A549 (cell line): Measurements from ENCODE around the gene SPATA13. TPM values are rescaled to one million over a fixed set of nuclear protein-coding genes. Genes with fewer than 3 reads are reported as not detected.

Experiments used
- ATAC-seq, 2 experiments: fragments of 200-7000 bp in 1 of 2; fragments of >200 bp in 1 of 2; cut with Nextera tagmentation in 1 of 2; cut with Tn5 transposase in 1 of 2; 3 replicates each; pipeline versions ENCODE4 v1.8.0 to v1.9.1; 2018 to 2020; ENCODE audit warnings: mild to moderate bottlenecking in 1 of 2, moderate library complexity in 1 of 2
- CTCF ChIA-PET: fragments of 300-600 bp; sonication (Branson Sonifier 250); formaldehyde crosslinking; extraction: SDS; loops from one replicate; lab custom pipeline; 2021; ENCODE audit warnings: antibody characterized with exemption, inconsistent platforms; lab: Yijun Ruan, JAX
- POLR2A ChIA-PET: fragments of 350-600 bp; formaldehyde crosslinking; extraction: SDS; loops from one replicate; lab custom pipeline; 2021; ENCODE audit warnings: antibody characterized with exemption, inconsistent platforms; lab: Yijun Ruan, JAX
- DNase-seq, 2 experiments: peaks; one replicate each; pipeline versions ENCODE4 v3.0.0 to v3.0.0-alpha.2; 2011 to 2016; ENCODE audit warnings: low read depth in 1 of 2, low spot score in 1 of 2
- FAIRE-seq: peaks from 2 replicates; lab custom pipeline; 2011; peaks lifted over from hg19 to GRCh38; lab: Jason Lieb, UNC
- H3K27ac ChIP-seq, 2 experiments: fragments of >200 bp; sonication (Bioruptor Twin); formaldehyde crosslinking; 3 replicates each; pipeline ENCODE4 v1.5.1; 2016 to 2017
- H3K4me1 ChIP-seq: fragments of >200 bp; sonication (Bioruptor Twin); formaldehyde crosslinking; 3 replicates; pipeline ENCODE4 v1.6.1; 2016
- H3K4me2 ChIP-seq: fragments of >200 bp; sonication (Bioruptor Twin); formaldehyde crosslinking; 3 replicates; pipeline ENCODE4 v1.6.1; 2016
- H3K4me3 ChIP-seq: fragments of >200 bp; sonication (Bioruptor Twin); formaldehyde crosslinking; 3 replicates; pipeline ENCODE4 v1.5.1; 2016
- H3K9me3 ChIP-seq: fragments of >200 bp; sonication (Bioruptor Twin); formaldehyde crosslinking; 3 replicates; pipeline ENCODE4 v1.6.1; 2016
- BHLHE40 ChIP-seq: IDR thresholded peaks from 2 replicates; pipeline ENCODE4 v1.6.1; 2012; ENCODE audit warnings: low read depth, low read length, inconsistent platforms
- CBX2 ChIP-seq: fragments of 200-600 bp; sonication (generic); IDR thresholded peaks from 2 replicates; pipeline ENCODE4 v1.6.1; 2016; ENCODE audit warnings: low read depth, mild to moderate bottlenecking, borderline replicate concordance
- CEBPB ChIP-seq, 2 experiments: fragments of >200 bp in 1 of 2; sonication (Bioruptor Twin) in 1 of 2; formaldehyde crosslinking in 1 of 2; IDR thresholded peaks; 2 replicates each; pipeline ENCODE4 v1.6.1; 2012 to 2016
- FOSB ChIP-seq: fragments of 250-450 bp; sonication (Bioruptor Pico); IDR thresholded peaks from 2 replicates; pipeline ENCODE4 v1.5.0; 2020; ENCODE audit warnings: mild to moderate bottlenecking, moderate library complexity
- FOSL2 ChIP-seq, 2 experiments: fragments of 450-650 bp in 1 of 2; fragments of >200 bp in 1 of 2; sonication (Bioruptor Twin) in 1 of 2; formaldehyde crosslinking; IDR thresholded peaks; 2 replicates each; pipeline versions ENCODE4 v1.5.0 to v1.6.1; 2016 to 2020; ENCODE audit warnings: mild to moderate bottlenecking in 1 of 2, moderate library complexity in 1 of 2
- HDAC2 ChIP-seq: fragments of 200-600 bp; sonication (generic); IDR thresholded peaks from 2 replicates; pipeline ENCODE4 v1.6.1; 2016
- HOXB5 ChIP-seq: fragments of 250-450 bp; sonication (Bioruptor Pico); IDR thresholded peaks from 2 replicates; pipeline ENCODE4 v1.5.0; 2020; ENCODE audit warnings: mild to moderate bottlenecking, moderate library complexity
- JUN ChIP-seq, 2 experiments: fragments of >200 bp; sonication (Bioruptor Twin); formaldehyde crosslinking; IDR thresholded peaks; 2 replicates in 1 of 2; 3 replicates in 1 of 2; pipeline ENCODE4 v1.6.1; 2016 to 2017
- MYC ChIP-seq: IDR thresholded peaks from 2 replicates; pipeline ENCODE4 v1.6.1; 2012; ENCODE audit warnings: mild to moderate bottlenecking, inconsistent platforms, low read length, improper control_type of control experiment, borderline replicate concordance
- NFE2L2 ChIP-seq: fragments of 150-350 bp; conservative IDR thresholded peaks from 2 replicates; pipeline ENCODE4 v1.6.1; 2014; ENCODE audit warnings: low read length
- RCOR1 ChIP-seq: fragments of 150-350 bp; IDR thresholded peaks from 2 replicates; pipeline ENCODE4 v1.6.1; 2014; ENCODE audit warnings: antibody characterized with exemption, low read length, low read depth
- RFX5 ChIP-seq: fragments of 450-650 bp; IDR thresholded peaks from 2 replicates; pipeline ENCODE4 v1.7.1; 2014; ENCODE audit warnings: antibody characterized with exemption, mild to moderate bottlenecking, moderate library complexity
- RNF2 ChIP-seq: fragments of 200-600 bp; sonication (generic); IDR thresholded peaks from 2 replicates; pipeline ENCODE4 v1.6.1; 2016; ENCODE audit warnings: low read depth, mild to moderate bottlenecking, antibody characterized with exemption, moderate library complexity, borderline replicate concordance
- SMC3 ChIP-seq: fragments of >200 bp; sonication (Bioruptor Twin); formaldehyde crosslinking; IDR thresholded peaks from 3 replicates; pipeline ENCODE4 v1.6.1; 2018; ENCODE audit warnings: inconsistent platforms
- TFCP2L1 ChIP-seq: fragments of 250-450 bp; sonication (Bioruptor Pico); IDR thresholded peaks from 2 replicates; pipeline ENCODE4 v1.5.0; 2021; ENCODE audit warnings: mild to moderate bottlenecking
- ZFP36 ChIP-seq: fragments of 450-650 bp; IDR thresholded peaks from 2 replicates; pipeline ENCODE4 v1.6.1; 2014; ENCODE audit warnings: borderline replicate concordance; ENCODE audit not compliant: partially characterized antibody
- ZSCAN20 ChIP-seq: fragments of 250-450 bp; sonication (Bioruptor Pico); IDR thresholded peaks from 2 replicates; pipeline ENCODE4 v1.8.0; 2022; ENCODE audit warnings: mild to moderate bottlenecking, moderate library complexity
- WGBS: methylation state at CpG from one replicate; pipeline ENCODE4 v1.1.6; 2017; ENCODE audit errors: missing lambda C conversion rate; 5-methylcytosine and 5-hydroxymethylcytosine counted together
- polyA plus RNA-seq, 4 experiments: library from polyadenylated mRNA; depleted of rRNA in 3 of 4; stranded (reverse); fragments of >200 nt; fragmentation: RNase III in 1 of 4; extraction: RNeasy Plus Mini Kit Qiagen cat#74134 plus additional on column Dnase treatment in 1 of 4; gene quantifications; 2 replicates in 3 of 4; 3 replicates in 1 of 4; pipeline ENCODE4 v1.2.3, GENCODE V29; 2011 to 2017
- TF ChIP-seq, protein P1 (sequence below): IDR thresholded peaks from 2 replicates; pipeline ENCODE4 v1.6.1; 2012
- TF ChIP-seq, protein P2 (sequence below): fragments of 200-600 bp; sonication (generic); IDR thresholded peaks from 2 replicates; pipeline ENCODE4 v1.6.1; 2016; ENCODE audit warnings: antibody characterized with exemption, mild to moderate bottlenecking, moderate library complexity

SPATA13 gene
- polyA plus RNA-seq, 2 of the 4 experiments (the other 2 are of a cell fraction), result 3.1 to 6.3 TPM

GRCh38 chr13:24241336-24241735 is 80.8 kb downstream of the SPATA13 start:
- no peak for ATAC-seq
- POLR2A ChIA-PET, result no interaction called here

DNA sequence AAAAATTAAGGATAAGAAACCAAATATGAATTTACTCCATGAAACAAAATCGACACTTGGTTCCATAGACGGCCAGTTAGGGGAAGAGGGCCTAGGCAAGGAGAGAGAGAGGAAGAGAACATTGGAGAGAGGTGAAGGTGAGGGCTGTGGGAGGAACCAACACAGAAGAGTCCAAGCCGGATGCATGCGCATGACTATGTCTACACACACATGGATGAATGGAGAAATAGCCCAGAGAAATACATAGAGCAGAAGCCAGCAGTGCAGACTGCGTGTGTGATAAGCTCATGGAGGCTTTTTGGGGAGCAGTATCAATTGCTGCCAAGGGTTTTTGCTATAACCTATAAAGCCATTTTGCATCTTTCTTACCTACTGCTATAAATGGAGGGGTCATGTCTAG is 81.6 kb downstream of the SPATA13 start:
- no peak overlapping the region for H3K27ac ChIP-seq
- no peak for DNase-seq
- WGBS, result 96% methylated on average over 5 of the region's 5 CpGs
- TF ChIP-seq MYC (no peak), HOXB5 (CRISPR knock-in tag) (no peak)
- TF ChIP-seq, protein P1, sequence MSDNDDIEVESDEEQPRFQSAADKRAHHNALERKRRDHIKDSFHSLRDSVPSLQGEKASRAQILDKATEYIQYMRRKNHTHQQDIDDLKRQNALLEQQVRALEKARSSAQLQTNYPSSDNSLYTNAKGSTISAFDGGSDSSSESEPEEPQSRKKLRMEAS, result no peak
- CTCF ChIA-PET, result no interaction called here
- POLR2A ChIA-PET, result no interaction called here
- no peaks in the 10 kb centered on the region for H3K9me3 ChIP-seq
- no peak overlapping the region for H3K4me3 ChIP-seq
- no peak for FAIRE-seq
- ATAC-seq, result no peak
- H3K4me1 ChIP-seq, result no peaks in the 10 kb centered on the region
- H3K4me2 ChIP-seq, result no peak overlapping the region

More at GRCh38 chr13:24241336-24241735, 80.8 kb downstream of the SPATA13 start:
- Histone ChIP-seq H3K9me3 (no peaks in the 10 kb centered on the region), H3K27ac (no peak overlapping the region), H3K4me3 (no peak overlapping the region), H3K4me2 (no peak overlapping the region), H3K4me1 (no peaks in the 10 kb centered on the region)
- TF ChIP-seq, protein P2, sequence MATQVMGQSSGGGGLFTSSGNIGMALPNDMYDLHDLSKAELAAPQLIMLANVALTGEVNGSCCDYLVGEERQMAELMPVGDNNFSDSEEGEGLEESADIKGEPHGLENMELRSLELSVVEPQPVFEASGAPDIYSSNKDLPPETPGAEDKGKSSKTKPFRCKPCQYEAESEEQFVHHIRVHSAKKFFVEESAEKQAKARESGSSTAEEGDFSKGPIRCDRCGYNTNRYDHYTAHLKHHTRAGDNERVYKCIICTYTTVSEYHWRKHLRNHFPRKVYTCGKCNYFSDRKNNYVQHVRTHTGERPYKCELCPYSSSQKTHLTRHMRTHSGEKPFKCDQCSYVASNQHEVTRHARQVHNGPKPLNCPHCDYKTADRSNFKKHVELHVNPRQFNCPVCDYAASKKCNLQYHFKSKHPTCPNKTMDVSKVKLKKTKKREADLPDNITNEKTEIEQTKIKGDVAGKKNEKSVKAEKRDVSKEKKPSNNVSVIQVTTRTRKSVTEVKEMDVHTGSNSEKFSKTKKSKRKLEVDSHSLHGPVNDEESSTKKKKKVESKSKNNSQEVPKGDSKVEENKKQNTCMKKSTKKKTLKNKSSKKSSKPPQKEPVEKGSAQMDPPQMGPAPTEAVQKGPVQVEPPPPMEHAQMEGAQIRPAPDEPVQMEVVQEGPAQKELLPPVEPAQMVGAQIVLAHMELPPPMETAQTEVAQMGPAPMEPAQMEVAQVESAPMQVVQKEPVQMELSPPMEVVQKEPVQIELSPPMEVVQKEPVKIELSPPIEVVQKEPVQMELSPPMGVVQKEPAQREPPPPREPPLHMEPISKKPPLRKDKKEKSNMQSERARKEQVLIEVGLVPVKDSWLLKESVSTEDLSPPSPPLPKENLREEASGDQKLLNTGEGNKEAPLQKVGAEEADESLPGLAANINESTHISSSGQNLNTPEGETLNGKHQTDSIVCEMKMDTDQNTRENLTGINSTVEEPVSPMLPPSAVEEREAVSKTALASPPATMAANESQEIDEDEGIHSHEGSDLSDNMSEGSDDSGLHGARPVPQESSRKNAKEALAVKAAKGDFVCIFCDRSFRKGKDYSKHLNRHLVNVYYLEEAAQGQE, result no peak
- no peak for TF ChIP-seq HOXB5 (CRISPR knock-in tag)
- no peak for TF ChIP-seq HDAC2
- TF ChIP-seq RFX5, result no peak
- TF ChIP-seq CEBPB (IDR thresholded peaks at IDR 0.05), result no peak
- no peak for TF ChIP-seq MYC
- TF ChIP-seq FOSL2 (IDR thresholded peaks at IDR 0.05), result no peak
- no peak for TF ChIP-seq FOSL2 (CRISPR knock-in tag; IDR thresholded peaks at IDR 0.05)
- no peak for TF ChIP-seq FOSB (CRISPR knock-in tag)
- no peak for TF ChIP-seq TFCP2L1 (CRISPR knock-in tag)
- TF ChIP-seq ZSCAN20 (CRISPR knock-in tag), result no peak
- WGBS, result 95% methylated on average over 8 of the region's 10 CpGs
- FAIRE-seq (no peak), DNase-seq (no peak)
- CTCF ChIA-PET, result no interaction called here

DNA sequence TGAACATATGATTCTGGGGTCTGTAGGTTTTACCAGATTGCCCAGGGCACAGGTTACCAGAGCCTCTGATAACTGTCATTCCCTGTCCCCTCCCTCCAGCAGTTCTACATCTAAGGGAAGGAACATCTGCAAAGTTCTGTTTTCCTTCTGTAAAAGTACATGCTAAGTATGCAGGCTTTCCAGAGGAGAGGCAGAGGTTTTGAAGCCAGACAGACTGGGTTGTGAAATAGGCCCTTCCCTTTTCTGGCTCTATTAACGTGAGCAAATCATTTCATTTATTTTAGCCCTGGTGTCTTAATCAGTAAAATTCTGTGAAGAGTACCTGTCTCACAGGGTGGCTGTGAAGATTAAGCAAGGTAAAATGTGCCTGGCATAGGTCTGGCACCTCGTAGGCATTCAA is 82.8 kb downstream of the SPATA13 start:
- CTCF ChIA-PET, result no interaction called here
- WGBS, result 70% methylated on average over 2 of the region's 2 CpGs
- POLR2A ChIA-PET, result no interaction called here

GRCh38 chr13:24244802-24245201 is 84.3 kb downstream of the SPATA13 start:
- no peak overlapping the region for H3K4me2 ChIP-seq
- no peak overlapping the region for H3K4me3 ChIP-seq
- ChIA-PET POLR2A (no interaction called here), CTCF (interaction anchor here (1.1 kb wide), 2 partner anchors 16 to 26 kb away, joined by 3 to 4 read pairs; no protein-coding TSS in a partner anchor)
- no peak for ATAC-seq
- WGBS, result 90% methylated on average over 6 of the region's 6 CpGs
- no peak overlapping the region for H3K27ac ChIP-seq
- no peak for TF ChIP-seq RNF2
- TF ChIP-seq, protein P1, result no peak
- no peak for TF ChIP-seq NFE2L2
- TF ChIP-seq CBX2, result no peak
- no peak for TF ChIP-seq FOSB (CRISPR knock-in tag)
- no peak for TF ChIP-seq BHLHE40
- TF ChIP-seq JUN (IDR thresholded peaks at IDR 0.05), result no peak
- no peak for TF ChIP-seq RCOR1
- no peak for TF ChIP-seq SMC3
- TF ChIP-seq HDAC2, result no peak
- TF ChIP-seq MYC, result no peak
- H3K9me3 ChIP-seq, result no peaks in the 10 kb centered on the region
- no peaks in the 10 kb centered on the region for H3K4me1 ChIP-seq
- FAIRE-seq, result no peak
- DNase-seq, result no peak

More for the DNA sequence above, 82.8 kb downstream of the SPATA13 start:
- TF ChIP-seq ZFP36, result no peak
- Histone ChIP-seq H3K27ac (no peak overlapping the region), H3K4me1 (no peaks in the 10 kb centered on the region), H3K9me3 (no peaks in the 10 kb centered on the region), H3K4me3 (no peak overlapping the region), H3K4me2 (no peak overlapping the region)
- ATAC-seq (no peak), FAIRE-seq (no peak), DNase-seq (no peak)
